Upper lobe of left lung (tissue), 6 donors: ENCODE results near the gene COPS6. TPM values are rescaled to one million over a fixed set of nuclear protein-coding genes. Genes with fewer than 3 reads are reported as not detected.

Experiments
- ATAC-seq, 2 donors: fragments of 200-7000 bp; cut with Tn5 transposase; one replicate each; pipeline ENCODE4 v1.9.1; 2022; ENCODE audit warnings: mild to moderate bottlenecking in 2 of 2, moderate library complexity in 2 of 2; ENCODE audit not compliant: low FRiP score in 2 of 2
- DNase-seq, 2 donors: peaks; one replicate each; pipeline ENCODE4 v3.0.0-alpha.2; 2019 to 2020
- H3K27ac ChIP-seq, 4 donors: fragments of 200-600 bp; sonication (generic); one replicate each; pipeline ENCODE4 v1.5.1; 2016 to 2019
- H3K27me3 ChIP-seq, 4 donors: fragments of 200-600 bp; sonication (generic); one replicate each; pipeline ENCODE4 v1.5.1; 2017 to 2019
- H3K36me3 ChIP-seq, 4 donors: fragments of 200-600 bp; sonication (generic); one replicate each; pipeline ENCODE4 v1.5.1; 2016 to 2019
- H3K4me1 ChIP-seq, 4 donors: fragments of 200-600 bp; sonication (generic); one replicate each; pipeline ENCODE4 v1.5.1; 2018 to 2019
- H3K4me3 ChIP-seq, 4 donors: fragments of 200-600 bp; sonication (generic); one replicate each; pipeline ENCODE4 v1.5.1; 2017 to 2019; ENCODE audit warnings: mild to moderate bottlenecking in 2 of 4, moderate library complexity in 1 of 4
- H3K9me3 ChIP-seq, 4 donors: fragments of 200-600 bp; sonication (generic); one replicate each; pipeline ENCODE4 v1.5.1; 2018 to 2019
- CTCF ChIP-seq, 6 experiments: fragments of 450-650 bp in 4 of 6; fragments of 200-600 bp in 2 of 6; sonication (generic) in 2 of 6; IDR thresholded peaks; one replicate each; pipeline ENCODE4 v1.5.1; 2016 to 2019; ENCODE audit warnings: antibody characterized with exemption in 6 of 6
- EP300 ChIP-seq, 4 donors: sonication (generic); formaldehyde crosslinking; IDR thresholded peaks; one replicate each; pipeline ENCODE4 v1.5.1; 2017; ENCODE audit warnings: antibody characterized with exemption in 4 of 4, control low read depth in 2 of 4
- POLR2A ChIP-seq, 4 donors: fragments of 450-650 bp; IDR thresholded peaks; one replicate each; pipeline ENCODE4 v1.5.1; 2016 to 2017; ENCODE audit warnings: antibody characterized with exemption in 4 of 4, mild to moderate bottlenecking in 2 of 4
- POLR2AphosphoS5 ChIP-seq, 2 donors: sonication (generic); formaldehyde crosslinking; IDR thresholded peaks; one replicate each; pipeline ENCODE4 v1.5.1; 2017; ENCODE audit warnings: antibody characterized with exemption in 2 of 2
- WGBS, 2 donors: methylation state at CpG; one replicate each; pipeline ENCODE4 v1.1.5; 2017 to 2018; 5-methylcytosine and 5-hydroxymethylcytosine counted together
- total RNA-seq, 6 donors: library from RNA; depleted of rRNA in 4 of 6; stranded (reverse); fragments of >200 nt in 4 of 6; gene quantifications; one replicate each; pipeline versions ENCODE4 v1.1.0 to v1.2.1, GENCODE V29; 2016 to 2021
- donor health status: DM: no; HTN: no; CAD: no; lungs with moderate emphysema.
- donor health status: DM: no; HTN: yes; CAD: no; lungs with severe emphysema.

Gene COPS6
- total RNA-seq, 6 donors from 2014 or later = 23.4 to 217 (median 53.9) TPM

DNA sequence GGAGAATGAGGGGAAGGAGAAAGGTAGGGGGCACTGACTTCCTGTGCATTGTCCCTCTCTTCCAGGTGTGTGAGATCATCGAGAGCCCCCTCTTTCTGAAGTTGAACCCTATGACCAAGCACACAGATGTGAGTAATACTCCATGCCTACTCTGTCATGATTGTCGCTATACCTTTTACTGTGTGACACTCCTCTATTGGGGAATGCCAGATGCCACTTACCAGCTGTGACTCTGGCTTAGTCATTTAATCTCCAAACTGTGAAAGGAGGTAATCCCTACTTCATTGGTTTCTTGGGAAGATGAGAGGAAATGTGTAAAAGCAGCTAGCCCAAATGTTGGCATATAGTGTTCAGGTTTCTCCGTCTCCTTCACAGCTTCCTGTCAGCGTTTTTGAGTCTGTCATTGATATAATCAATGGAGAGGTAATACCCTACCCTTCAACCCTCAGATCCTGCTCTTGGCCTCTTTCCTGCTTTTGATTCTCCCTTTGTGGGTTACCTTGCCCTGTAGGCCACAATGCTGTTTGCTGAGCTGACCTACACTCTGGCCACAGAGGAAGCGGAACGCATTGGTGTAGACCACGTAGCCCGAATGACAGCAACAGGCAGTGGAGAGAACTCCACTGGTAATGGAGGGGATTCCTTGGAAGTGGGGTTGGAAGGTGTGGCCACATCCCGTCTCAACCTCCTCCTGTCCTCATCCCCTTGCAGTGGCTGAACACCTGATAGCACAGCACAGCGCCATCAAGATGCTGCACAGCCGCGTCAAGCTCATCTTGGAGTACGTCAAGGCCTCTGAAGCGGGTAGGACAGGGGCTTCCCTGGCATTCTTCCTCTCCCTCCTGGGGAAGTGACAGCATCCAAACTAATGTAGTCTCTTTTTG, 2.0 kb downstream of the COPS6 start:
- TF ChIP-seq CTCF (IDR thresholded peaks at IDR 0.05) (no peak), POLR2AphosphoS5 (IDR thresholded peaks at IDR 0.05) (no peak), EP300 (IDR thresholded peaks at IDR 0.05) (no peak), POLR2A (IDR thresholded peaks at IDR 0.05) (no peak)
- H3K4me3 ChIP-seq = no peak overlapping the region
- ATAC-seq (no peak), DNase-seq (no peak)
- H3K9me3 ChIP-seq = no peaks in the 10 kb centered on the region
- H3K36me3 ChIP-seq = peaks cover 35 to 53% (median 52%) of the 10 kb centered on the region in 4 donors
- no peak overlapping the region for H3K27ac ChIP-seq
- H3K4me1 ChIP-seq = peaks cover 12 to 21% (median 17%) of the 10 kb centered on the region in 4 donors
- H3K27me3 ChIP-seq = no peaks in the 10 kb centered on the region
- 86 to 91% methylated on average over 13 to 14 of the region's 14 CpGs for WGBS, 2 donors

DNA sequence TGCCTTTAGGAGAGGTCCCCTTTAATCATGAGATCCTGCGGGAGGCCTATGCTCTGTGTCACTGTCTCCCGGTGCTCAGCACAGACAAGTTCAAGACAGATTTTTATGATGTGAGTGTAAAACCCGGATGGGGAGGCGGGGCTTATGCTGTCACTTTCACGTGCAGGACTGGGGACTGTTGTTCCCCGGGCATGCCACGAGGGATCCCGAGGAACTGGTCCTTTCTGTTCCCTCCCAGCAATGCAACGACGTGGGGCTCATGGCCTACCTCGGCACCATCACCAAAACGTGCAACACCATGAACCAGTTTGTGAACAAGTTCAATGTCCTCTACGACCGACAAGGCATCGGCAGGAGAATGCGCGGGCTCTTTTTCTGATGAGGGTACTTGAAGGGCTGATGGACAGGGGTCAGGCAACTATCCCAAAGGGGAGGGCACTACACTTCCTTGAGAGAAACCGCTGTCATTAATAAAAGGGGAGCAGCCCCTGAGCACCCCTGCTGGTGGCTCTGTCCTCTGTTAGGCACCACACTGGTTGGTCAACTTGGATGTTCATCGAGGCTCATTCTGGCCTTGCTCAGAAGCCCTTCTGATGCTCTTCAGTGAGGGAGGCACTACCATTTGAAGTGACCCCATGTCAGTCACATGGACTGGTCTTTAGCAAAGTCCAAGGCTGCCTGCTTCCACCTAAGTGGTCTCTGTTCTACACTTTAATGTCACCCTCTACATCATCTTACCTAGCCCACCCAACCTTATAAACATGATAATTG, 2.8 kb downstream of the COPS6 start:
- Histone ChIP-seq H3K27me3 (no peaks in the 10 kb centered on the region), H3K27ac (no peak overlapping the region), H3K36me3 (peaks cover 44 to 61% (median 60%) of the 10 kb centered on the region in 4 donors)

DNA sequence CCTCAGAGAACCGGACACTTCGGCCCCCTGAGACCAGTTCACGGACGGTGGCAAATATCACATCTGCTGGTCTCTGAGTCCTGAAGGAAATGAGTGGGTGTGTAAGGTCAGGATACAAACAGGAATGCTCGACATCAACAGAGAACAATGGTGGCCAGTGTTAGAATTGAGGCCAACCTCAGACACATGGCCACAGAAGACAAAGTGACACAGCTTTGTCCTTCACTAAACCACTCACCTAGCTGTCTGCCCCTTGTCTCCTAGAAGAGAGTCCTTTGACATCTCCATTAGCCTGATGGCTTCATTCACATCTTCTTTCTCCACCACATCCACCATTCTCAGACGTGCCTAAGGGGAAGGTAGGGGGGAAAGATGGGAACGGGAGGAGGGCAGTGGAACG, 4.3 kb downstream of the COPS6 start:
- H3K36me3 ChIP-seq = peaks cover 58 to 76% (median 75%) of the 10 kb centered on the region in 4 donors
- no peak overlapping the region for H3K27ac ChIP-seq
- no peak overlapping the region for H3K4me3 ChIP-seq
- H3K4me1 ChIP-seq = peaks cover 11 to 18% (median 14%) of the 10 kb centered on the region in 4 donors
- H3K9me3 ChIP-seq = no peaks in the 10 kb centered on the region
- TF ChIP-seq POLR2A (IDR thresholded peaks at IDR 0.05) (no peak), EP300 (IDR thresholded peaks at IDR 0.05) (no peak), POLR2AphosphoS5 (IDR thresholded peaks at IDR 0.05) (no peak), CTCF (IDR thresholded peaks at IDR 0.05) (no peak)
- DNase-seq (no peak), ATAC-seq (no peak)
- WGBS, 2 donors = 63 to 65% methylated on average over 8 of the region's 8 CpGs
- H3K27me3 ChIP-seq = no peaks in the 10 kb centered on the region

More for the DNA sequence above, 2.8 kb downstream of the COPS6 start:
- no peaks in the 10 kb centered on the region for H3K9me3 ChIP-seq
- peaks cover 12 to 21% (median 17%) of the 10 kb centered on the region in 4 donors for H3K4me1 ChIP-seq
- ATAC-seq = no peak
- TF ChIP-seq EP300 (IDR thresholded peaks at IDR 0.05) (no peak), POLR2A (IDR thresholded peaks at IDR 0.05) (no peak), POLR2AphosphoS5 (IDR thresholded peaks at IDR 0.05) (no peak)
- no peak overlapping the region for H3K4me3 ChIP-seq
- WGBS, 2 donors = 60 to 71% methylated on average over 8 to 19 of the region's 19 CpGs
- DNase-seq = no peak

DNA sequence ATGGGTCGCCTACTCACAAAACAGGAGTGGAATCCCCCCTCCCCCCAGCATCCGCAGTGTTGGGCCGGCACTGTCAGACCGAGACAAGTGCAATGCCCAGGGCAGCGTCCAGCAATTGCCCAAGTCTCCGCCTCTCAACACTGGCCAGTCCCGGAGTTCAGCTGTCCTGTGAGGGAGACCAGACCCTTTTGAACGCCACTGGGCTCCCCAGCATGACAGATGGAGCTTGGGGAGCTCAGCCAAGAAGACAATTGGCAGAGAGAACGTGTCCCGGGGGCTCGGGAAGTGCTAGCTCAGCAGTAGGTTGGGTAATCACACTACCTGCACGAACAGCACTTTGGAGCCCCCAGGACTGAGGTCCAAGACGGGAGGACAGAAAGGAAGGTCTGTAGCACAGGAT, 4.7 kb downstream of the COPS6 start:
- Histone ChIP-seq H3K27me3 (no peaks in the 10 kb centered on the region), H3K9me3 (no peaks in the 10 kb centered on the region), H3K27ac (no peak overlapping the region), H3K4me3 (no peak overlapping the region), H3K4me1 (peaks cover 7 to 14% (median 10%) of the 10 kb centered on the region in 4 donors), H3K36me3 (peaks cover 62 to 80% (median 79%) of the 10 kb centered on the region in 4 donors)
- TF ChIP-seq CTCF (IDR thresholded peaks at IDR 0.05) (no peak), EP300 (IDR thresholded peaks at IDR 0.05) (no peak), POLR2AphosphoS5 (IDR thresholded peaks at IDR 0.05) (no peak), POLR2A (IDR thresholded peaks at IDR 0.05) (no peak)
- no peak for DNase-seq
- WGBS, 2 donors = 57 to 60% methylated on average over 8 to 10 of the region's 13 CpGs
- ATAC-seq = no peak

GRCh38 chr7:100093925-100094486, 5.2 kb downstream of the COPS6 start:
- Histone ChIP-seq H3K27ac (no peak overlapping the region), H3K4me1 (peaks cover 8 to 16% (median 11%) of the 10 kb centered on the region in 4 donors), H3K27me3 (no peaks in the 10 kb centered on the region), H3K9me3 (no peaks in the 10 kb centered on the region), H3K36me3 (peaks cover 62 to 85% (median 84%) of the 10 kb centered on the region in 4 donors), H3K4me3 (no peak overlapping the region)
- WGBS, 2 donors = 83 to 88% methylated on average over 16 of the region's 16 CpGs
- DNase-seq (no peak), ATAC-seq (no peak)
- TF ChIP-seq POLR2A (IDR thresholded peaks at IDR 0.05) = no peak
